ENCODE measurements around the gene CDCA4. TPM values are rescaled to one million over a fixed set of nuclear protein-coding genes. Genes with fewer than 3 reads are reported as not detected.

CDCA4 gene
- total RNA-seq, 1 donor from 2014 or later: 21.7 TPM

GRCh38 chr14:104975481-104976197, 45.2 kb downstream of the CDCA4 start:
- DNase-seq (ENCODE audit: low spot score): no peak

- DNase-seq (ENCODE audit: low spot score): no peak
These were observed 46.1 kb downstream of the CDCA4 start for GRCh38 chr14:104974665-104975390.

GRCh38 chr14:104974146-104974541, 46.7 kb downstream of the CDCA4 start:
- no peak for DNase-seq (ENCODE audit: low spot score)

- peak; percentile 70 for DNase-seq (ENCODE audit: low spot score)
These were observed 47.3 kb downstream of the CDCA4 start for GRCh38 chr14:104973385-104974145.

- peak; percentile 92 for DNase-seq (ENCODE audit: low spot score)
These were observed 47.8 kb downstream of the CDCA4 start for GRCh38 chr14:104973135-104973384.

- peak; percentile 47 for DNase-seq (ENCODE audit: low spot score)
These were observed 48.4 kb downstream of the CDCA4 start for GRCh38 chr14:104972301-104973134.

- DNase-seq (ENCODE audit: low spot score): no peak
These were observed 49.2 kb downstream of the CDCA4 start for GRCh38 chr14:104971447-104972240.

GRCh38 chr14:104970231-104971068, 50.4 kb downstream of the CDCA4 start:
- peak; percentile 90 for DNase-seq (ENCODE audit: low spot score)

- no peak for DNase-seq (ENCODE audit: low spot score)
These were observed 51.1 kb downstream of the CDCA4 start for GRCh38 chr14:104969741-104970230.

GRCh38 chr14:104968541-104969401, 52.1 kb downstream of the CDCA4 start:
- DNase-seq (ENCODE audit: low spot score): peak; percentile 72

GRCh38 chr14:104968153-104968527, 52.7 kb downstream of the CDCA4 start:
- DNase-seq (ENCODE audit: low spot score): peak; percentile 93

GRCh38 chr14:104967386-104968152, 53.3 kb downstream of the CDCA4 start:
- DNase-seq (ENCODE audit: low spot score): peak; percentile 80

- DNase-seq (ENCODE audit: low spot score): no peak
These were observed 53.9 kb downstream of the CDCA4 start for GRCh38 chr14:104966981-104967385.

GRCh38 chr14:104966261-104966865, 54.5 kb downstream of the CDCA4 start:
- no peak for DNase-seq (ENCODE audit: low spot score)

GRCh38 chr14:104965561-104966231, 55.2 kb downstream of the CDCA4 start:
- DNase-seq (ENCODE audit: low spot score): no peak

GRCh38 chr14:104964546-104964945, 56.3 kb downstream of the CDCA4 start:
- DNase-seq (ENCODE audit: low spot score): no peak

Data from umbilical cord (tissue), 2 donors.